Adrenal gland (tissue), 12 donors: ENCODE data around the gene ADCY5. TPM values are rescaled to one million over a fixed set of nuclear protein-coding genes. Genes with fewer than 3 reads are reported as not detected.

Experiments
- DNase-seq, 7 donors: peaks; one replicate each; pipeline ENCODE4 v3.0.0-alpha.2; 2019 to 2020
- H3K27ac ChIP-seq, 5 donors: fragments of 200-600 bp; sonication (generic) in 4 of 5; 1 replicate in 3 of 5; 2 replicates in 2 of 5; pipeline versions ENCODE4 v1.5.1 to v1.8.0; 2016 to 2020; ENCODE audit warnings: mild to moderate bottlenecking in 1 of 5
- H3K27me3 ChIP-seq: fragments of 200-600 bp; 2 replicates; pipeline ENCODE4 v1.8.0; 2021
- H3K36me3 ChIP-seq, 2 donors: fragments of 200-600 bp; replicated peaks in 1 of 2; 1 replicate in 1 of 2; 2 replicates in 1 of 2; pipeline versions ENCODE4 v1.5.1 to v1.8.0; 2018 to 2022
- H3K4me1 ChIP-seq, 2 donors: fragments of 200-600 bp; replicated peaks in 1 of 2; 1 replicate in 1 of 2; 2 replicates in 1 of 2; pipeline versions ENCODE4 v1.5.1 to v1.8.0; 2018 to 2021
- H3K4me3 ChIP-seq, 4 donors: fragments of 200-600 bp; sonication (generic) in 3 of 4; one replicate each; pipeline ENCODE4 v1.5.1; 2016 to 2018
- H3K9me3 ChIP-seq, 3 donors: fragments of 200-600 bp; sonication (generic) in 1 of 3; replicated peaks in 1 of 3; 1 replicate in 2 of 3; 2 replicates in 1 of 3; pipeline versions ENCODE4 v1.5.1 to v1.8.0; 2016 to 2021
- CTCF ChIP-seq, 6 experiments: fragments of 450-650 bp in 4 of 6; fragments of 200-600 bp in 2 of 6; sonication (generic) in 1 of 6; IDR thresholded peaks; 1 replicate in 5 of 6; 2 replicates in 1 of 6; pipeline versions ENCODE4 v1.5.1 to v1.8.0; 2016 to 2021; ENCODE audit warnings: antibody characterized with exemption in 6 of 6, mild to moderate bottlenecking in 2 of 6, moderate library complexity in 1 of 6
- POLR2A ChIP-seq, 2 donors: fragments of 450-650 bp; IDR thresholded peaks; one replicate each; pipeline ENCODE4 v1.6.1; 2017; ENCODE audit warnings: antibody characterized with exemption in 2 of 2, mild to moderate bottlenecking in 2 of 2, moderate library complexity in 1 of 2
- WGBS, 4 donors: extraction: QIAGEN DNeasy Blood & Tissue Kit in 2 of 4; methylation state at CpG; one replicate each; pipeline versions ENCODE4 v1.1.5 to v1.1.7; 2013 to 2017; 5-methylcytosine and 5-hydroxymethylcytosine counted together
- intact Hi-C, 2 donors: fragments of 100-400 bp; cut with DNase I; formaldehyde crosslinking; loops; one replicate each; pipeline versions ENCODE4 v1.14.1 to v1.15.0; 2022 to 2023
- polyA plus RNA-seq, 3 donors: library from polyadenylated mRNA; stranded (reverse); fragments of 200-250 nt in 2 of 3; fragments of 350-450 nt in 1 of 3; fragmentation: Illumina TruSeq in 1 of 3; extraction: RNeasy Lipid Tissue Mini Kit (QIAGEN cat#74804) in 1 of 3; gene quantifications; one replicate each; pipeline ENCODE4 v1.2.3, GENCODE V29; 2013 to 2014
- total RNA-seq, 9 donors: library from RNA; depleted of rRNA in 4 of 9; stranded (reverse); fragments of >200 nt in 4 of 9; fragments of 120-200 nt in 1 of 9; fragmentation: NEBNext Ultra II Directional in 1 of 9; extraction: Animal tissue kit (Norgen Biotek cat#: 25700) in 1 of 9; gene quantifications; one replicate each; pipeline versions ENCODE4 v1.1.0 to v1.2.4, GENCODE V29; 2013 to 2023
- donor health status: healthy with polysubstance abuse.
- donor health status: Bipolar disorder and iron deficiency.
- donor health status: DM: yes; HTN: yes; CAD: no.
- donor health status: DM: no; HTN: no; CAD: no.
- donor health status: DM: no; HTN: no; CAD: no.
- donor health status: DM: yes; HTN: yes; CAD: no.

Gene ADCY5
- total and polyA plus RNA-seq, 12 donors = 1.2 to 12.4 (median 4.4) TPM

GRCh38 chr3:123347205-123347604, 101.7 kb downstream of the ADCY5 start:
- H3K36me3 ChIP-seq = no peaks in the 10 kb centered on the region
- intact Hi-C loops = no loop called here
- 76 to 86% (median 82%) methylated on average over 4 of the region's 4 CpGs for WGBS, 4 donors
- no peaks in the 10 kb centered on the region for H3K27me3 ChIP-seq
- no peak for DNase-seq
- no peak for TF ChIP-seq CTCF (IDR thresholded peaks at IDR 0.05)
- no peak for TF ChIP-seq POLR2A (IDR thresholded peaks at IDR 0.05)
- peaks cover 15 to 21% of the 10 kb centered on the region in 2 donors for H3K4me1 ChIP-seq
- H3K27ac ChIP-seq = no peak overlapping the region
- H3K9me3 ChIP-seq = no peaks in the 10 kb centered on the region
- no peak overlapping the region for H3K4me3 ChIP-seq

- DNase-seq = no peak
- H3K27ac ChIP-seq = no peak overlapping the region
- H3K4me1 ChIP-seq = peaks cover 15 to 21% of the 10 kb centered on the region in 2 donors
- no peaks in the 10 kb centered on the region for H3K36me3 ChIP-seq
- H3K9me3 ChIP-seq = no peaks in the 10 kb centered on the region
- no peaks in the 10 kb centered on the region for H3K27me3 ChIP-seq
- intact Hi-C loops = no loop called here
- TF ChIP-seq CTCF (IDR thresholded peaks at IDR 0.05) (no peak), POLR2A (IDR thresholded peaks at IDR 0.05) (no peak)
- 85 to 94% (median 90%) methylated on average over 8 of the region's 8 CpGs for WGBS, 4 donors
- no peak overlapping the region for H3K4me3 ChIP-seq
Measured at GRCh38 chr3:123346021-123346420, 102.9 kb downstream of the ADCY5 start.

- Histone ChIP-seq H3K4me3 (no peak overlapping the region), H3K27ac (no peak overlapping the region), H3K4me1 (peaks cover 15 to 21% of the 10 kb centered on the region in 2 donors), H3K27me3 (no peaks in the 10 kb centered on the region), H3K9me3 (no peaks in the 10 kb centered on the region), H3K36me3 (no peaks in the 10 kb centered on the region)
- intact Hi-C loops = no loop called here
- peak in 4 of 7 donors; percentile 30 to 44 (median 38) for DNase-seq
- 75 to 84% (median 81%) methylated on average over 13 of the region's 13 CpGs for WGBS, 4 donors
- TF ChIP-seq POLR2A (IDR thresholded peaks at IDR 0.05) (no peak), CTCF (IDR thresholded peaks at IDR 0.05) (no peak)
Measured at GRCh38 chr3:123344907-123345594, 103.8 kb downstream of the ADCY5 start.

GRCh38 chr3:123344175-123344906, 104.5 kb downstream of the ADCY5 start:
- 75 to 79% (median 76%) methylated on average over 6 of the region's 6 CpGs for WGBS, 4 donors
- H3K9me3 ChIP-seq = no peaks in the 10 kb centered on the region
- H3K27me3 ChIP-seq = no peaks in the 10 kb centered on the region
- no peak for TF ChIP-seq CTCF (IDR thresholded peaks at IDR 0.05)
- TF ChIP-seq POLR2A (IDR thresholded peaks at IDR 0.05) = no peak
- peaks cover 15 to 21% of the 10 kb centered on the region in 2 donors for H3K4me1 ChIP-seq
- H3K36me3 ChIP-seq = no peaks in the 10 kb centered on the region
- no peak overlapping the region for H3K27ac ChIP-seq
- H3K4me3 ChIP-seq = no peak overlapping the region
- intact Hi-C loops = no loop called here
- peak in 5 of 7 donors; percentile 43 to 68 (median 60) for DNase-seq
